Activated CD4-positive, alpha-beta T cell treated with anti-CD3 and anti-CD28 coated beads, Interleukin-2, Interleukin-4, amounts not matched to agents 100 ng/mL and 50 ng/mL, durations not matched to agents 16 hours and 8 hours (primary cell): ENCODE results near the gene PPFIA2.

Experiments used
- DNase-seq: peaks from one replicate; pipeline ENCODE4 v3.0.0-alpha.2; 2020; ENCODE audit warnings: low spot score

The PPFIA2 gene

GRCh38 chr12:81208187-81208911, 550.8 kb downstream of the PPFIA2 start:
- DNase-seq = no peak
